Putamen (tissue), 1 donor: ENCODE results near the gene IMP3.
A peak's percentile ranks its signal among the peaks of the same experiment; 100 is the strongest.
"Not testable (repeated sequence)": the region's sequence is repeated elsewhere in the genome, so short reads cannot be mapped to it uniquely, and the experiment has no call there.

Experiments
- DNase-seq: peaks from one replicate; pipeline ENCODE4 v3.0.0-alpha.2; 2016; ENCODE audit warnings: low spot score

Gene IMP3

GRCh38 chr15:75639709-75640482 lies at the start of gene IMP3:
IMP3 (minus strand) TSS chr15:75640224; CDS start chr15:75640168, 56 bp downstream.
- peak; percentile 98 for DNase-seq

GRCh38 chr15:75689429-75689828 lies 49.4 kb upstream of the IMP3 start:
- not testable (repeated sequence) for DNase-seq

- no peak for DNase-seq
Observed at GRCh38 chr15:75688831-75689230, 48.8 kb upstream of the IMP3 start.

- no peak for DNase-seq
Observed at GRCh38 chr15:75688278-75688557, 48.2 kb upstream of the IMP3 start.

- DNase-seq = no peak
Observed at GRCh38 chr15:75687486-75688277, 47.7 kb upstream of the IMP3 start.

GRCh38 chr15:75686212-75686642 lies 46.2 kb upstream of the IMP3 start:
- DNase-seq = not testable (repeated sequence)

GRCh38 chr15:75685195-75685594 lies 45.2 kb upstream of the IMP3 start:
- DNase-seq = no peak

- no peak for DNase-seq
Observed at GRCh38 chr15:75684648-75685047, 44.6 kb upstream of the IMP3 start.

GRCh38 chr15:75683646-75684312 lies 43.8 kb upstream of the IMP3 start:
- DNase-seq = not testable (repeated sequence)

GRCh38 chr15:75682181-75683135 lies 42.4 kb upstream of the IMP3 start:
- no peak for DNase-seq

GRCh38 chr15:75680007-75680789 lies 40.2 kb upstream of the IMP3 start:
- no peak for DNase-seq

GRCh38 chr15:75678324-75678690 lies 38.3 kb upstream of the IMP3 start:
- DNase-seq = not testable (repeated sequence)

GRCh38 chr15:75677465-75678323 lies 37.7 kb upstream of the IMP3 start:
- DNase-seq = no peak

- DNase-seq = no peak
Observed at GRCh38 chr15:75676688-75677464, 36.9 kb upstream of the IMP3 start.

GRCh38 chr15:75675579-75676404 lies 35.8 kb upstream of the IMP3 start:
- DNase-seq = no peak

GRCh38 chr15:75674366-75674765 lies 34.3 kb upstream of the IMP3 start:
- DNase-seq = no peak

GRCh38 chr15:75673426-75674235 lies 33.6 kb upstream of the IMP3 start:
- DNase-seq = no peak
